BJ (cell line): ENCODE results near the gene HRK. TPM values are rescaled to one million over a fixed set of nuclear protein-coding genes. Genes with fewer than 3 reads are reported as not detected.
A peak's percentile ranks its signal among the peaks of the same experiment; 100 is the strongest.

Experiments
- CTCF ChIA-PET: fragments of 350-600 bp; formaldehyde crosslinking; extraction: SDS; loops from one replicate; lab custom pipeline; 2021; ENCODE audit warnings: antibody characterized with exemption, inconsistent platforms; lab: Yijun Ruan, JAX
- POLR2A ChIA-PET: fragments of 300-600 bp; sonication (Branson Sonifier 250); formaldehyde crosslinking; extraction: SDS; loops from one replicate; lab custom pipeline; 2021; ENCODE audit warnings: antibody characterized with exemption; lab: Charles Lee
- DNase-seq: peaks from one replicate; pipeline ENCODE4 v3.0.0-alpha.2; 2011; ENCODE audit warnings: low read depth
- H3K27me3 ChIP-seq: 2 replicates; pipeline ENCODE4 v1.6.0; 2011; ENCODE audit warnings: low read length; ENCODE audit not compliant: control insufficient read depth, insufficient read depth
- H3K36me3 ChIP-seq: 2 replicates; pipeline ENCODE4 v1.5.1; 2011; ENCODE audit warnings: low read length; ENCODE audit not compliant: control insufficient read depth, insufficient read depth
- H3K4me3 ChIP-seq: 2 replicates; pipeline ENCODE4 v1.5.1; 2011; ENCODE audit warnings: low read depth, mild to moderate bottlenecking, control low read depth, low read length
- CTCF ChIP-seq: IDR thresholded peaks from 2 replicates; pipeline ENCODE4 v1.5.1; 2011; ENCODE audit warnings: low read depth, mild to moderate bottlenecking, control low read depth, inconsistent platforms, low read length, moderate library complexity; ENCODE audit not compliant: insufficient read depth
- polyA plus RNA-seq: library from polyadenylated mRNA; depleted of rRNA; stranded (reverse); fragments of >200 nt; gene quantifications from 2 replicates; pipeline ENCODE4 v1.2.3, GENCODE V29; 2011

HRK gene
- polyA plus RNA-seq, 1 experiment: not detected

GRCh38 chr12:116832353-116832752, 48.9 kb downstream of the HRK start:
- TF ChIP-seq CTCF: no peak
- CTCF ChIA-PET: interaction anchor here (1.8 kb wide), 1 partner anchor 31 kb away, joined by 4 read pairs; no protein-coding TSS in a partner anchor
- DNase-seq: peak; percentile 75
- no peaks in the 10 kb centered on the region for H3K36me3 ChIP-seq
- POLR2A ChIA-PET: interaction anchor here (0.6 kb wide), 1 partner anchor 13 kb away, joined by 3 read pairs; no protein-coding TSS in a partner anchor
- H3K27me3 ChIP-seq: no peaks in the 10 kb centered on the region
- no peak overlapping the region for H3K4me3 ChIP-seq

DNA sequence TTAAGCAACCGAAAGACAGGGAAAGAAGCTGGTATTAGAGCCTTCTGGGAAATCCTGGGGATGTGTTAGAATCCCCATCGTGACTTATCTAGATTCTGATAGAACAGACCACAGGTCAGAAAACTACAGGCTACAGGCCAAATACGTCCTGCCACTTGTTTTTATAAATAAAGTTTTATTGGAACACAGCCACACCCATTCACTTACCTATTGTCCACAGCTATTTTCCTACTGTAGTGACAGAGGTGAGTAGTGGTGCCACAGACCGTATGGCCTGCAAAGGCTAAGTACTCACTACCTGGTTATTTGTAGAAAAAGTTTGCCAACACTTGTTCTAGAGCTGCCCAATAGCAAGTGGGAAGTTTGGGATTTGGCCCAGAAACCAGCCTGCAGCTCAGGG, 53.8 kb downstream of the HRK start:
- H3K4me3 ChIP-seq: no peak overlapping the region
- POLR2A ChIA-PET: no interaction called here
- H3K36me3 ChIP-seq: no peaks in the 10 kb centered on the region
- H3K27me3 ChIP-seq: no peaks in the 10 kb centered on the region
- no peak for TF ChIP-seq CTCF
- DNase-seq: no peak
- CTCF ChIA-PET: no interaction called here

DNA sequence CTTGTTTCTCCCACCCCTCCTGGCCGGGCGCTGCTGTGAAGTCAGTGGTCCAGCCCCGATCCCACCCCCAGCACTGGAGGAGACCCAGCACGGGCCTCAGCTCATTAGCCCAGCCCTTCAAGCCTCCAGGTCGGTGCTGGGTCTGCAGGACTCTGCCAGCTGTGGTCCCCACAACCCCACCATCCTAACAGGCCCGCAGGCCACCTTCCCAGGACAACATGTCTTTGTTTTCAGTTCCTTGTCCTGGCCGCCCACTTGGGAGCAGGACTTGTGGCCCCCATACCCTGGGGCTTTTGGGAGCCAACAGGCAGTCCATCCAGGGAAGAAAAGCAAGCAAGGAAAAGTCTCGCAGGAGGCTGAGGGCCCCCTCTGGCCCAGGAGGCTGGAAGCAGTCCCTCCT, 60.0 kb downstream of the HRK start:
- ChIA-PET CTCF (no interaction called here), POLR2A (no interaction called here)
- Histone ChIP-seq H3K27me3 (no peaks in the 10 kb centered on the region), H3K4me3 (no peak overlapping the region), H3K36me3 (no peaks in the 10 kb centered on the region)
- no peak for DNase-seq
- no peak for TF ChIP-seq CTCF

GRCh38 chr12:116820064-116820656, 61.1 kb downstream of the HRK start:
- TF ChIP-seq CTCF: no peak
- ChIA-PET POLR2A (no interaction called here), CTCF (interaction anchor here (0.9 kb wide), 1 partner anchor 202 kb away, joined by 4 read pairs; no protein-coding TSS in a partner anchor)
- DNase-seq: no peak
- no peak overlapping the region for H3K4me3 ChIP-seq
- no peaks in the 10 kb centered on the region for H3K36me3 ChIP-seq
- H3K27me3 ChIP-seq: no peaks in the 10 kb centered on the region

DNA sequence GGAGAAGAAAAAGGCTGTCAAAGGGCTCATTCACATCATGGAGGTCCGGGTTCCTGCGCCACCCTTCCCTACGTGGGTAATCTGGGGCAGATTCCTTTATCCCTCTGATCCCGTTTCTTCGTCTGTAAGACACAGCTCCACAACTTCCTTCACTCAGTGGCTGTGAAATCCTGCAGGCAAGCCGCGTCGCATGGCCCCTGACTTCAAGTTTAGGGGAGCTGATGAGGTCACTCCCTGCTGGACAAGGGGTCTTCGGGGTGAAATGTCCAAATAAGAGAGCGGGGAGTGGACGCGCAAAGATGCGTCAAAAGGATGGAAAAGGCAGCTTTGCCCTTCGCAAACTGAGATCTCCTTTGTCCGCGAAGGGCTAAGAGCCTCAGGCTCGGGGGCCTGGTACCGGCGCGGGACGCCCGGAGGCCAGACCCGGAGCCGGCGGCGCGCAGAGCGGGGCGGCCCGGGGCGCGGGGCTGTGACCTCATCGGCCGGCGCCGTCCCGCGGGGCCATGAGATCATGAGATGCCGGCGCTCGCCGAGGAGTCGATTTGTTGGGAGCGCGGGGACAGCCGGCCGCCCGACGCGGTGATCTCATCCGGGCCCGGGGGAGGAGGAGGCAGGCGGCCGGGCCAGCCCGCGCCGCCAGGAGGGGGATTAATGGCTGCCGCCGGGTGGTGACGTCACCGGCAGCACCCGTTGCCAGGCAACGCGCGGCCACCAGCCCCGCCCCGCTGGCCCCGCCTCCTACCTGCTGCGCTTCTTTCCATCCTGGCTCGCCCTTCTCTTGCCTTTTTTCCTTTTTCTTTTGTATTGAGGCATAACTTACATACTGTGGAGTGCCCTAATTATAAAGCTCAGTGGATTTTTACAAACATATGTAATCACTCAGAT, 62.1 kb downstream of the HRK start:
- POLR2A ChIA-PET: interaction anchor here (0.5 kb wide), 1 partner anchor 13 kb away, joined by 3 read pairs; no protein-coding TSS in a partner anchor
- TF ChIP-seq CTCF: no peak
- H3K4me3 ChIP-seq: peak overlapping the region; percentile 76
- CTCF ChIA-PET: no interaction called here
- DNase-seq: peak; percentile 55
- no peaks in the 10 kb centered on the region for H3K27me3 ChIP-seq
- no peaks in the 10 kb centered on the region for H3K36me3 ChIP-seq
